ENCODE data around the gene LMOD1. TPM values are rescaled to one million over a fixed set of nuclear protein-coding genes. Genes with fewer than 3 reads are reported as not detected.

Gene LMOD1
- total RNA-seq, 1 donor from 2014 or later: 0.19 TPM

DNA sequence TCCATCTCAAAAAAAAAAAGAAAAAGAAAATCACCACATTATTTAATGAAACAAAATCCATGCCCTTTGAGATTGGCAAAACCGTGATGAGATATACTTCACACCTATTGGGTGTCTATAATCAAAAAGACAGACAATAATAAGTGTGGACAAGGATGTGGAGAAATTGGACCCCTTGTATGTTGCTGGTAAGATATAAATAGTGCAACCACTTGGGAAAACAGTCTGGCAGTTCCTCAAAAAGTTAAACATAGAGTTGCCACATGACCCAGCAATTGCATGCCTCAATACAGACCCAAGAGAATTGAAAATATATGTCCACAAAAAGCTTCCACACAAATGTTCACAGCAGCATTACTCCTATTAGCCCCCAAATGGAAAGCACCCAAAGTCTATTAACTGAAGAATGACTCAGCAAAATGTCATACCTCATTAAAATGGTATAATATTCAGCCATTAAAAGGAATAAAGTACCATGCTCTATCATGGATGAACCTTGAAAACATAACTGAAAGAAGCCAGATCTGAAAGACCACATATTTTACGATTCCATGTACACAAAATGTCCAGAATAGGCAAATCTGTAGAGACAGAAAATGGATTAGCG lies 24.3 kb downstream of the LMOD1 start:
- H3K27me3 Mint-ChIP-seq (ENCODE audit: low read depth): no peaks in the 10 kb centered on the region
- H3K27ac Mint-ChIP-seq (ENCODE audit: unreplicated experiment): no peak overlapping the region
- peaks cover 14% of the 10 kb centered on the region for H3K4me1 Mint-ChIP-seq
- DNase-seq (ENCODE audit: low read depth, low spot score): no peak
- no peak overlapping the region for H3K4me3 Mint-ChIP-seq
- H3K9me3 Mint-ChIP-seq: peaks cover 2% of the 10 kb centered on the region
- no peak for TF ChIP-seq CTCF (conservative IDR thresholded peaks at IDR 0.05)
- H3K36me3 Mint-ChIP-seq (ENCODE audit: low read depth): no peaks in the 10 kb centered on the region

DNA sequence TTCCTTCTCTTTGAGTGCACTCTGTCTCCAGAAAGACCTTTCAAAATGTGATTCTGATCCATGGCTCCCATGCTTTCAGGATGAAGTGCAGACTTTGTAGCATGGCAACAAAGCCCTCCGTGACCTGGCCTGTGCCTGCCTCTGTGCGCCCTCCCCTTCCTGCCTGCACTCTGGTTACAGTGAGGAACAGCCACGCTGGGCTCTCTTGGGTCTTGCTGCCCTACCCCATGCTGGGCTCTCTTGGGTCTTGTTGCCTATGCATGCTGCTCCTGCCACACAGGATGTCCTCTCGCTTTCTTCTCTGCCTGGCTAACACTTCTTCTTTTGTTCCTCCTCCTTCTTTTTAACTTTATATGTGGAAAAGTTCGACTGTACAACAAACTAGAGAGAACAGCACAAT lies 28.0 kb downstream of the LMOD1 start:
- H3K36me3 Mint-ChIP-seq (ENCODE audit: low read depth): no peaks in the 10 kb centered on the region
- H3K4me3 Mint-ChIP-seq: no peak overlapping the region
- H3K27ac Mint-ChIP-seq (ENCODE audit: unreplicated experiment): peak overlapping the region; percentile 29
- H3K4me1 Mint-ChIP-seq: peaks cover 22% of the 10 kb centered on the region
- H3K9me3 Mint-ChIP-seq: peaks cover 2% of the 10 kb centered on the region
- no peaks in the 10 kb centered on the region for H3K27me3 Mint-ChIP-seq (ENCODE audit: low read depth)
- DNase-seq (ENCODE audit: low read depth, low spot score): no peak
- TF ChIP-seq CTCF (conservative IDR thresholded peaks at IDR 0.05): no peak

GRCh38 chr1:201917362-201918033 lies 28.9 kb downstream of the LMOD1 start:
- peaks cover 22% of the 10 kb centered on the region for H3K4me1 Mint-ChIP-seq
- TF ChIP-seq CTCF (conservative IDR thresholded peaks at IDR 0.05): no peak
- peaks cover 2% of the 10 kb centered on the region for H3K9me3 Mint-ChIP-seq
- H3K4me3 Mint-ChIP-seq: no peak overlapping the region
- no peak for DNase-seq (ENCODE audit: low read depth, low spot score)
- H3K36me3 Mint-ChIP-seq (ENCODE audit: low read depth): no peaks in the 10 kb centered on the region
- no peaks in the 10 kb centered on the region for H3K27me3 Mint-ChIP-seq (ENCODE audit: low read depth)
- H3K27ac Mint-ChIP-seq (ENCODE audit: unreplicated experiment): no peak overlapping the region

- Mint-ChIP-seq H3K27me3 (ENCODE audit: low read depth) (no peaks in the 10 kb centered on the region), H3K4me1 (peaks cover 27% of the 10 kb centered on the region), H3K27ac (ENCODE audit: unreplicated experiment) (peak overlapping the region; percentile 66), H3K9me3 (peaks cover 2% of the 10 kb centered on the region), H3K36me3 (ENCODE audit: low read depth) (no peaks in the 10 kb centered on the region), H3K4me3 (no peak overlapping the region)
- DNase-seq (ENCODE audit: low read depth, low spot score): no peak
- no peak for TF ChIP-seq CTCF (conservative IDR thresholded peaks at IDR 0.05)
These were observed 29.6 kb downstream of the LMOD1 start for GRCh38 chr1:201916649-201917249.

- no peak for DNase-seq (ENCODE audit: low read depth, low spot score)
- Mint-ChIP-seq H3K27me3 (ENCODE audit: low read depth) (no peaks in the 10 kb centered on the region), H3K9me3 (no peaks in the 10 kb centered on the region), H3K36me3 (ENCODE audit: low read depth) (no peaks in the 10 kb centered on the region), H3K4me1 (peaks cover 28% of the 10 kb centered on the region), H3K4me3 (no peak overlapping the region), H3K27ac (ENCODE audit: unreplicated experiment) (no peak overlapping the region)
- no peak for TF ChIP-seq CTCF (conservative IDR thresholded peaks at IDR 0.05)
These were observed 31.7 kb downstream of the LMOD1 start for GRCh38 chr1:201914456-201915235.
